Fibroblast of skin of back (primary cell): ENCODE results near the gene ANO10.
"Not testable (repeated sequence)": the region's sequence is repeated elsewhere in the genome, so short reads cannot be mapped to it uniquely, and the experiment has no call there.

Experiments
- DNase-seq: peaks from one replicate; pipeline ENCODE4 v3.0.0-alpha.2; 2013

Gene ANO10

DNA sequence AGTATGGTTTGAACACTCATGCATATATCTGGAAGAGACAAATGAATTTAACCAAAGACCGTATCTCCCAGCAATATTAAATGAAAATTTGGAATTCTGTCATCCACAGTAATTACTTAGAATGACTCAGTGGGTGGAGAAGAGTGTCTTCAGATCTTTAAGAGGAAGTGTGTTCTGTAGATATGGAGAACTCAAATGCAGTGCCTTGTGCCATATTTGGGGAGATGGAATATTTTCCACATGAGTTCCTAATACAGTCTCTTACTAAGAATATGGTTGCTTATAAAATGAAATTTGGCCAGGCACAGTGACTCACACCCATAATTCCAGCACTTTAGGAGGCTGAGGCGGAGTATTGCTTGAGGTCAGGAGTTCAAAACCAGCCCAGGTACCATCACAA lies 40.5 kb downstream of the ANO10 start:
- peak; percentile 73 for DNase-seq

- DNase-seq = no peak
Observed at GRCh38 chr3:43580181-43580580, 41.6 kb downstream of the ANO10 start.

DNA sequence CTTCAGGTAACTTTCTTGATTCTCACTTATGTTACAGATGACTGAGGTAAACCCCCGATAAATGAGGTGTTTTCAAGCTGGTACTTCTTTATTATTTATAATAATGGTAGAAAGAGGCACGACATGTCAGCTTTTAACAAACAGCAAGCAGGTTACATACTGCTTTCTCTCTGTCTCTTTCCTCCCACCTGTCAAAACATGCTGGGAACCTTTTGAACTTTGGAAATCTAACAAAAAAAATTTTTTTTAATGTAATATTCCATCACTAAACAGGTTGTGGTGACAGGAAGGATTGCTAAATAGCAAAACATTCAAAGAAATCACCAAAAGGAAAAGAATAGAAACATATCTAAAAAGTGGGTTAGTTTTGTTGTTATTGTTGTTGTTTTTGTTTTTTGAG lies 48.2 kb downstream of the ANO10 start:
- no peak for DNase-seq

DNA sequence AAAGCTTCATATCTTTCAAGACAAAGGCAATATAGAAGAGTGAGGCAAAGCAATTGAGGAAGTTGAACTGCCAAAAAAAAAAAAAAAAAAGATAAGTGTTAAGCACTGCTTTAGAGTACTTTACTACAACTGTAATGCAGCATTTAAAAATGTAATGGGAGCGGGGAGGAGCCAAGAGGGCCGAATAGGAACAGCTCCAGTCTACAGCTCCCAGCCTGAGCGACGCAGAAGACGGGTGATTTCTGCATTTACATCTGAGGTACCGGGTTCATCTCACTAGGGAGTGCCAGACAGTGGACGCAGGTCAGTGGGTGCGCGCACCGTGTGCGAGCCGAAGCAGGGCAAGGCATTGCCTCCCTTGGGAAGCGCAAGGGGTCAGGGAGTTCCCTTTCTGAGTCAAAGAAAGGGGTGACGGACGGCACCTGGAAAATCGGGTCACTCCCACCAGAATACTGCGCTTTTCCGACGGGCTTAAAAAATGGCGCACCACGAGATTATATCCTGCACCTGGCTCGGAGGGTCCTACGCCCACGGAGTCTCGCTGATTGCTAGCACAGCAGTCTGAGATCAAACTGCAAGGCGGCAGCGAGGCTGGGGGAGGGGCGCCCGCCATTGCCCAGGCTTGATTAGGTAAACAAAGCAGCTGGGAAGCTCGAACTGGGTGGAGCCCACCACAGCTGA lies 56.0 kb downstream of the ANO10 start:
- not testable (repeated sequence) for DNase-seq

DNA sequence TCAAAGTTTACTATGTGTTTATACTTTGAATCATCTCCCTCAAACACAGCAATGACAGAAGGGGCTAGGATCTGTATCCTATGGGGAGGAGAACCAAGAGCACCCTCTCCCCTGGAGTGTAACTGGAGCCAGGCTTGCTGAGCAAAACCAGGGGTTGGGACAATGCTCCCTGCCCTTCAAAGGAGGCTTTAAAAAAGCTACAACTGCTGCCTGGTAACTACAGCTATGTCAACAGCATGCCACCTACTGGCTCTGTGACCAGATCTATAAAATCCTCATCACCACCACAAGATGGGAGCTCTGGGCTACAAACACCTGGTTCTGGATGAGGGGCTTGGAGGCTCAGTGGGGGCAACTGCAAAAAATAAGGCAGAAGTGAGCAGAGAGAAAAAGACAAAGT lies 61.9 kb downstream of the ANO10 start:
- DNase-seq = no peak

- DNase-seq = no peak
Observed at GRCh38 chr3:43558171-43558570, 63.6 kb downstream of the ANO10 start.

DNA sequence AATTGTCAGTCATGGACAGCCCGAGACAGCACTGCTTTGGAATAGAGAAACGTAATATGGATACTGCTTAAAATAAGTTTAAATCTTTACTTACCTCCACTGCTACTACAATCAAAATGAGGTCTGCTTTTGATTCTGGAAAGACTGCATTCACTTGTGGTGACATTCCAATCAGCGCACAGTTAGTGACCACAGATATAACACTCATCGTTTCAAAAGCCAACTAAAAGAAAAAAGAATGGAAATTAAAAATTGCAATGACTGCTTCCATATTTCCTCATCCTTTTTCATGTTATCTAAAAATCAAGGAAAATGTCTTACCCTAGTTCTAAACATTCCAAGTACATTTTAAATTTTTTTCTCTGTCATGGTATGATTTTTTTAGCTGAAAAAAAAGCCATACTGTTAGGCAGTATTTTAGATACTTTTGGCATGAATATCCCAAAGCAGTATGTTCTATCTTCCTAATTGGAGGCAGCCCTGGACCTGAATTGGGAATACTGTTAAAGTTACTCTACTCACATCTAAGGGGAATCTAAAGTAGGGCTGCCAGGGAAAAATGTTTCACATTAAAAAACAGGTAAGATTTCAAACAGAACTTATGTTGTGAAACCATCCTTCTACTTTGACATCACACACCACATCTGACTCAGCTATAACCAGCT lies 72.1 kb downstream of the ANO10 start:
- DNase-seq = peak; percentile 5

DNA sequence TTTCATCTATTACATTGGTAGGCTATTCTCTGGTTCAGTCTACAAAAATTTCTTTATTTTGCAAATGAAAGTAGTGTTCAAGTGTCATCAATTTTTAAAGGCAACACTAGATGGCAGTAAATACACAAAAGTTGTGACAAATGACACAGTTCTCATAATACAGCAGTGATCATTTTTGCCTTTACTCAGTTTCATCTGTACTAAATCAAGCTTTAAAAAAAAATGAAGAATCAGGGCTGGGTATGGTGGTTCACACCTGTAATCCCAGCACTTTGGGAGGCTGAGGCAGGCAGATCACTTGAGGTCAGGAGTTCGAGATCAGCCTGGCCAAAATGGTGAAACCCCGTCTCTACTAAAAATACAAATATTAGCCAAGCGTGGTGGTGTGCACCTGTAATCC lies 77.5 kb downstream of the ANO10 start:
- DNase-seq = peak; percentile 60

GRCh38 chr3:43542328-43543043 lies 79.3 kb downstream of the ANO10 start:
- DNase-seq = no peak

- DNase-seq = peak; percentile 49
Observed at GRCh38 chr3:43540624-43541023, 81.2 kb downstream of the ANO10 start.

- no peak for DNase-seq
Observed at GRCh38 chr3:43539321-43539720, 82.5 kb downstream of the ANO10 start.

- no peak for DNase-seq
Observed at GRCh38 chr3:43537225-43537624, 84.6 kb downstream of the ANO10 start.

DNA sequence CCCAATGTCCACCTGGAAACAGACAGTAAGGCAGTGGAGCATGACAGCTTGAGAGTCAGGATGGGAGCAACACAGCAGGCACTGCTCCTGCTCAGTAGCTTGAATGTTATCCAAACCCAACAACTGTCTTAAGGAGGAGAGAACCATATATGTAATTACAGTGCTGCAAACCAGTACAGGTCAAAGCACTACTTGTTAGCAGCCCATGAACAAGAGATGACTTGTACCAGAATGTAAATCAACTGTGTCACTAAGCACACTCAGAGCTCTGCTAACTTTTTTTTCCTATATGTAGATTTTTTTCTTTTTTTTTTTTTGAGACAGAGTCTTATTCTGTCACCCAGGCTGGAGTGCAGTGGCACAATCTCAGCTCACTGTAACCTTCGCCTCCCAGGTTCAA lies 87.1 kb downstream of the ANO10 start:
- no peak for DNase-seq

DNA sequence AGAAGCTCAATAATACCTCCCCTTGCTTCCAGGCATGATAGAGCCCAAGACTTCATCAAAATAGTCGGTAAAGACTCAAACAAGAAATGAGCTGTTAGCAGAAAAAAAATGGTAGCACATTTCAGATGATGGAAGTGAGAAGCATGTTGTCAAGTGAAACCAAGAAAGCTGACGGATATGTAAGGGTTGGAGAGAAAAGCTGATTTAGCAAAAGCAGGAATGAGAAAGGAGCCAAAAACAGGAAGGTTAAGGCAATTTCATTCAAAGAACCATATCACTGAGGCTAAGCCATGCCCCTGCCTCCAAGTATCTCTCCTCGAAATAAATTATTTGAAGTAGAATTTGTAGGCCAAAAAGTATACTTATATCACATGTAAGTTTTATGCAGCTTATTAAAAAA lies 88.8 kb downstream of the ANO10 start:
- no peak for DNase-seq

GRCh38 chr3:43531835-43532234 lies 90.0 kb downstream of the ANO10 start:
- DNase-seq = peak; percentile 48

DNA sequence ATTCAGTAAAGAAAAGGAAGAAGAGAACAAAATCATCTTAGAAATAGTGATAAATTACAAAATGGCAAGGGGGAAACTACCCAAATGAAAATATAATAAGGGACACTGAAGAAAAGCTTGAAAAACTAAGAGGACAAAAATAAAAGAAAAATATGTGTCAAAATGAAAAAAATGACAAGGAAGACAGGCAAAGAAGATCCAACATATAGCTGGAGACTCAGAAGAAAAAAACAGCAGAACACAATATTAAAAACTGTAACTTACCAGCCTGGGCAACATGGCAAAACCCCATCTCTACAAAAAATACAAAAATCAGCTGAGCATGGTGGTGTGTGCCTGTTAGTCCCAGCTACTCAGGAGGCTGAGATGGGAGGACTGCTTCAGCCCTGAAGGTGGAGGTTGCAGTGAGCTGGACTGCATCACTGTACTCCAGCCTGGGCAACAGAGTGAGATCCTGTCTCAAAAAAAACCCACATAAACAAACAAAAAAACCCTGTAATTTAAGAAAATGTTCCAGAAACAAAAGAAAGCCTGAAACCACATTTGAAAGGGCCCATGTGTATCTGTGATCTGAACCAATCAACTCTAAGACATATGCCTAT lies 93.2 kb downstream of the ANO10 start:
- no peak for DNase-seq

GRCh38 chr3:43526956-43527355 lies 94.9 kb downstream of the ANO10 start:
- no peak for DNase-seq

- no peak for DNase-seq
Observed at GRCh38 chr3:43525941-43526607, 95.7 kb downstream of the ANO10 start.

DNA sequence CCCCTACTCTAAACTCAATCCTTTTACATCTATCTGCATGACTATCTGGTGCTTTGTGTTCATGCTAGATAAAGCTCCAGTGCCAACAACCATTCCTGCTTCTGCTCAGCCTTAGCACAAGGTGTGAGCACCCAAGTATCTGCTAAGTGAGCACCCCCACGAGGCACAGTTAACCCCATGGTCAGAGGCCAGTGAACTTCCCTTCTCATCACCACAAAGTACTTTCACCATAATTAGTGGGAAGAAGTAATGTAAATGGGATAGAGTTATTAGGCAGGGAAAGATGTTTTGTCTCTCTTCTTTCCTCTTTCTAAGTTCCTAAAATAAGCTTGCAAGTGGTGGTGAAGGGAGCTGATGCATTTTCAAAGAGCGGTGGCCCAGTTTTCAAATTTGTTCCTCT lies 96.4 kb downstream of the ANO10 start:
- DNase-seq = no peak

DNA sequence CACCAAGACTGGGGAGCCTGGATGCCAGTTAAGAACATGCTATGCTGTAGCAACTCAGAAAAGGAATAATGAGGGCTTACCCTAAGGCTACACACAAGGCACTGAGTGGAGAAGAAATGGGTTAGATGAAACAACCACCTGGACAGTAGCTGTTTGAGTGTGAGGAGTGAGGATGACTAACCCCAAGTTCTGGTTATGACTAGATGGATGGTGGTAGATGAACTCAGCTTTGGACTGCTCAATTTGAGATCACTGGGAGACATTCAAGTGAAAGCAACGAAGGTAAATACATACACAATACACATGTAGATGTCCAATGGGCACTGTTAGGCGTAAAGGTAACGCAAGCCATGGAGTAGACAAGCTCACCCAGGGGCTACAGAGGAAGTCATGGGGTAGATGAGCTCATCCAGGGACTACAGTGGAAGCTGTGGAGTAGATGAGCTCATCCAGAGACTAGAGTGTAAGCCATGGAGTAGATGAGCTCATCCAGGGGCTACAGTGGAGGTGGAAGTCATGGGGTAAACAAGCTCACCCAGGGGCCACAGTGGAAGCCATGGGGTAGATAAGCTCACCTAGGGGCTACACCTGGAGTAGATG lies 98.3 kb downstream of the ANO10 start:
- peak; percentile 13 for DNase-seq

GRCh38 chr3:43522727-43523362 lies 99.0 kb downstream of the ANO10 start:
- DNase-seq = no peak

GRCh38 chr3:43521941-43522340 lies 99.9 kb downstream of the ANO10 start:
- no peak for DNase-seq
